Measurements from ENCODE around the gene IRF2BPL.

DNA sequence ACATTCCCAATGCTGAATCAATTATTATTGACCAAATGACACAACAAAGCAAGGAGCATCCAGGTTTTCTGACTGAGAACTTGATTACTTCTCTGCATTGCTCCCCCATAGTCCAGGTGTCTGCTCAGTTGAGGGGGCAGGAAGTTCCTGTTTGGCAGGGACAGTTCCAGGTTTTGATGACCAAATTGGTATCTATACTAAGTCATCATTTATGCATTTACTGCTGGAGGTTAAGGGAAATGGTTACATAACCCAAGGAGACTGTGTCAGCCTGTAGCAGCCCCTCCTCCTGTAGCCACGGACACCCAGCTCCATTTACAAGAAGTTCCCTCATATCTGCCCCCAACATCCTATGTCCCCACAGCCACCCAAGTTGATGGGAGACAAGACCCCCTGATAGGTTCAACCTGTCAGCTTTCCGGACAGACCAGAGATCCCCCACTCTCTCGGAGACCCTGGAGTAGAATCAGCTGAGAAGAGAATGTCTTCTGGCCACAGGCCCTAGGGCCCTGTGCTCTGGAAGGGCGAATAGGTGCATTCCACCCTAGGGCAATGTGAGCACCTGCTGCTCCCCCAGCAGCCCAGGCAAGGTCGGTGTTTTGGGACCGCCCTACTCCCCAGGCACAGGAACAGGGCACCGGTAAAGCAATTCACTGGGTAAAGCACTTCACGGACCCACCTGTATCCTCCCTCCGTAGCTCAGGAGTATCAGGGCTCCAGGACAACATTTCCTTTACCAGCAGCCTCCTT, 23.6 kb downstream of the IRF2BPL start:
- TF ChIP-seq, protein P1, sequence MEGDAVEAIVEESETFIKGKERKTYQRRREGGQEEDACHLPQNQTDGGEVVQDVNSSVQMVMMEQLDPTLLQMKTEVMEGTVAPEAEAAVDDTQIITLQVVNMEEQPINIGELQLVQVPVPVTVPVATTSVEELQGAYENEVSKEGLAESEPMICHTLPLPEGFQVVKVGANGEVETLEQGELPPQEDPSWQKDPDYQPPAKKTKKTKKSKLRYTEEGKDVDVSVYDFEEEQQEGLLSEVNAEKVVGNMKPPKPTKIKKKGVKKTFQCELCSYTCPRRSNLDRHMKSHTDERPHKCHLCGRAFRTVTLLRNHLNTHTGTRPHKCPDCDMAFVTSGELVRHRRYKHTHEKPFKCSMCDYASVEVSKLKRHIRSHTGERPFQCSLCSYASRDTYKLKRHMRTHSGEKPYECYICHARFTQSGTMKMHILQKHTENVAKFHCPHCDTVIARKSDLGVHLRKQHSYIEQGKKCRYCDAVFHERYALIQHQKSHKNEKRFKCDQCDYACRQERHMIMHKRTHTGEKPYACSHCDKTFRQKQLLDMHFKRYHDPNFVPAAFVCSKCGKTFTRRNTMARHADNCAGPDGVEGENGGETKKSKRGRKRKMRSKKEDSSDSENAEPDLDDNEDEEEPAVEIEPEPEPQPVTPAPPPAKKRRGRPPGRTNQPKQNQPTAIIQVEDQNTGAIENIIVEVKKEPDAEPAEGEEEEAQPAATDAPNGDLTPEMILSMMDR (IDR thresholded peaks at IDR 0.05): no peak
- no peak for TF ChIP-seq EZH2phosphoT487 (IDR thresholded peaks at IDR 0.05)
